ENCODE data around the gene ZNF334. TPM values are rescaled to one million over a fixed set of nuclear protein-coding genes. Genes with fewer than 3 reads are reported as not detected.
A peak's percentile ranks its signal among the peaks of the same experiment; 100 is the strongest.

Gene ZNF334
- total RNA-seq = under 0.01 and 1.3 TPM in 2 replicates

DNA sequence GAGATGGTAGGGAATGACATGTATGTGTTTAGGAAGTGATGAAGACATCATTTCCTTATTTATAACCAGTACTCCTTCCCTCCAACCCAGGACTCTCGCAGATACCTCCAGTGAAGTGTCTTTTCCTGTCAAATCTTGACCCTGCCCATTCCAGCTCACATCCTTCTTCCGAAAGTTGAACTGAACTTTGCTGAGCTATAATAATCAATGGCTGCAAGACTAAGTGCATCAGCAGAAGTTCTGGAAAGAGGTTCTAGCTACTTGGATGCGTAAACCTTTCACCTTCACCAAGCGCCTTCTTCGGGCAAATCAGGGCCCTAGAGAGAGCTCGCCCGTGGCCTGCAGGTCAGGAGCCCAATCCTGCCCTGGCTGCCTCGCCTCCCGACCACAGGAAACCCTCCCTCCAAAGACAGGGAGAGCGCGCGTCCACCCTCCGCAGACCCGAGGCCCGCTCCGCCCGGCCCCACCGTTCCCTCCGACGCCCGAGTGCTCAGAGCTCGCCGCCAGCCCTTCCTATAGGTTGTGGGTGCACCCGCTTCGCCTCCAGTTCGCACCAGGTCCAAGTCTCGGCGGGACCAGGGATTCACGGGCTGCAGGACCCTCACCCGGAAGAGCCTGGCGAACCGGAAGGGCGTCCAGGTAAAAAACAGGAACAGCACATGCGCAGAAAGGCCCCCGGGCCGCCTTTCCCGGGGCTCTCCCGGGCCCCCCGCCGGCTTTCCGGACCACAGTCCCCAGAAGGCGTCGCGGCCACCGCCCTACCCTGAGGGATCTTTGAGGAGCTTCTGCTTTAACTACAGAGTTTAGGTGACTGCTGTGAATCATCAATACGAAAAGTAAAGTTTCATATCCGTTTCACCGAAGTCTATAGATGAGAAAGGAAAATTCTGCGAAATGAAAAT lies at the start of gene ZNF334:
TSS of gene ZNF334 (minus strand) at position 617 of the 902 bp plus-strand sequence. CDS start 1,457 bp downstream, outside the sequence.
- DNase-seq (ENCODE audit: low read depth, low spot score) = no peak

- no peak for DNase-seq (ENCODE audit: low read depth, low spot score)
Observed at GRCh38 chr20:46562373-46563169, 49.2 kb upstream of the ZNF334 start.

- no peak for DNase-seq (ENCODE audit: low read depth, low spot score)
Observed at GRCh38 chr20:46562009-46562372, 48.6 kb upstream of the ZNF334 start.

DNA sequence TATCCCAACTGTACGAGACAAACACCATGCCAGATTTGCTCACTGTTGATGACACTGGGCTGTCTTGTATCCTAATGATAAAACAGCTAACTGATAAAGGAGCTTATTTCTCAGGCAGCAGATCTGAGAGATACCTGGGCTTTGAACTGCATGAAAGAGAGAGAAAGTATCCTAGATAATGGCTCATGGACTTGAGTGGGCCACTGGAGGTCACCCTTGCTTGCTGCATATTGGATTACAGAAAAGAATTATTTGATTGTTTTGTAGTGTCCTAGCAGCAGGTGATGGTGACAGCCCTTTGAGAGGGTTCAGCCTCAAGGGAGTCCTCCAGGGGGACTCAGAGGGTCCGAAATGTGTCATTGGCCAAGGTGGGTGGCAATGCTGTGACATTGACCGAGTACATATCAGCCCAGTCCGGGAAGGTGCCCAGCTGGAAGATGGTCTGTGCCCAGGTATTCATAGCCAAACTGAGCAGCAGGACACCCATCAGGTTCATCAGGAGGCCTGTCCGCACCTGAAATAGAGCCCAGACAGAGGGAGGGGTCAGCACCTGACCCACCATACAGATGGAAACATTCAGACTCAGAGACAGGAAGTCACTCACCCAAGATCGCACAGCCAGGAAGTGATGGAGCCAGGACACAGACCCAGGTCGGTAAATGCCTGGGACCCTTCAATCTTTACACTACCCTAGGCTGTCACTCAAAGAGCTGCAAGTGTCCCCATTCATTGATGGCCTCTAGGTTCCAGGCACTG lies 46.5 kb upstream of the ZNF334 start:
- no peak for DNase-seq (ENCODE audit: low read depth, low spot score)

- no peak for DNase-seq (ENCODE audit: low read depth, low spot score)
Observed at GRCh38 chr20:46559001-46559400, 45.6 kb upstream of the ZNF334 start.

DNA sequence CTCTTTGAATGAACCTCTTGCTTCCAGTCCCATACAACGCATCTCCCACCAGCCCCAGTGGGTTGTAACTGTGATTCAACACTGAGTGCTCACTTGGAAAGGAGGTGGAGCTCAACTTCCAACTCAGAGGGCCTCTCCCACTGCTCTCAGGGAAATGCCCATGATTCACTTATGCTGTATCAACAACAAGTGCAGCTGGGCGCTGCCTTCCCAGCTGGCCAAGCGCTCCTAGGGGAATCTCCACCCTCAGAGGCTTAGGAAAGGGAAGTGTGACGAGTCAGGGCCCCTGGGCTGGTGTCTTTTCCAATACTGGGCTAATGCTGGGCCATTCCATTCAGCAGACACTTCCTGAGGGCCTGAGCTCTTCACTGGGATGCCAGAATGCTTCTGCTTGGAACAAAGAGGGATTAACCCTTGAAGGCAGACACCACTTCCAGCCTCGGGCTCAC lies 45.2 kb upstream of the ZNF334 start:
- peak; percentile 91 for DNase-seq (ENCODE audit: low read depth, low spot score)

DNA sequence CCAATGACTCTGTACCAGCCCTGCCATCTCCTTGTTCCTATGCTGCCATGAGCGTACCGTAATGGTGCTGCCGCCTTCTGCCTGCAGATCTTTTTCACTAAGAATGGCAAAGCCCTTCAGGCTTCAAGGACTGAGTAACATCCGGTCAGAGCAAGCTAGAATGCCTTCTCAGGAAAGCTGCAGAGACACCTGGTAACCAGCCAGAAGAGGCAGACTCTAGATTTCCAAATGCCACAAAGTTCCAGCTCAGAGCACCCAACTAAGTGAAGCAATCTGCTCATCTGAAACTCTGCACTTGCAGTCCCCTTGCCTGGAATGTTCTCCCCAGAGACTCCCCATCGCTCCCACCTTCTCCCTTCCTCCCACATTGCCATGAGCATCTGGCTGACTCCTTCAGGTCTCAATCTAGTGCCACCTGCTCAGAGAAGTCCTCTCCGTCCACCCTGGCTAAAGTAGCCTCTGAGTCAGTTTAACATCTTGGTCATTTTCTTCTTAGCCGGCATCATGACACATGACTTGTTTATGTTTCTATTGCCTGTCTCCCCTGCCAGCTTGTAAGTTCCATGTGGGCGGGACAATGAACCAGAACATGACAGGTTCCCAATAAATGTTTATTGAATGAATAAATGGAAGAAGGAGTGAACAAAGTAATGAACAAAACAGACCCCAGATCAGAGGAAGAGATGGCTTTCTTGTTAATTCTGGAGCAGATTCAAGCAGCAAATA lies 44.0 kb upstream of the ZNF334 start:
- DNase-seq (ENCODE audit: low read depth, low spot score) = no peak

GRCh38 chr20:46555370-46555956 lies 42.1 kb upstream of the ZNF334 start:
- no peak for DNase-seq (ENCODE audit: low read depth, low spot score)

- DNase-seq (ENCODE audit: low read depth, low spot score) = no peak
Observed at GRCh38 chr20:46554828-46555227, 41.5 kb upstream of the ZNF334 start.

DNA sequence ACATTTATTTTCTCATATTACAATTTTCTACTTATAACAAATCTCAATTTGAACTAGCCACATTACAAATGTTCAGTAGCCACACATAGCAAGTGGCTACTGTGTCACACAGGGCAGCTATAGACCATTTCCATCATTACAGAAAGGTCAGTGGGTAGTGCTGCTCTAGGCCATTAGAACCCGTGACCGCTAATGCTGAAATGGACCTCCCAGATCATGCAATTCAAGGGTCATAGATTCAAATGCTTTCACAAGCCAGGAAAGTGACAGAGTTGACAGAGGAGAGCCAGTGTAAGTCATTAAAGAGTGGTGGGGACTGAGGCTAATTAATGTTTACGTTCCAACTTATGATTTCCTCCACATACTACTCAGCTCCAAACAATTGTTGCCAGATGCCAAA lies 40.6 kb upstream of the ZNF334 start:
- no peak for DNase-seq (ENCODE audit: low read depth, low spot score)

- DNase-seq (ENCODE audit: low read depth, low spot score) = no peak
Observed at GRCh38 chr20:46552460-46553420, 39.4 kb upstream of the ZNF334 start.

- DNase-seq (ENCODE audit: low read depth, low spot score) = no peak
Observed at GRCh38 chr20:46551522-46552381, 38.4 kb upstream of the ZNF334 start.

- DNase-seq (ENCODE audit: low read depth, low spot score) = no peak
Observed at GRCh38 chr20:46550461-46550860, 37.1 kb upstream of the ZNF334 start, which contains the start of gene OCSTAMP. Gene OCSTAMP (minus strand): TSS chr20:46550654. CDS start chr20:46550560, 94 bp downstream.

DNA sequence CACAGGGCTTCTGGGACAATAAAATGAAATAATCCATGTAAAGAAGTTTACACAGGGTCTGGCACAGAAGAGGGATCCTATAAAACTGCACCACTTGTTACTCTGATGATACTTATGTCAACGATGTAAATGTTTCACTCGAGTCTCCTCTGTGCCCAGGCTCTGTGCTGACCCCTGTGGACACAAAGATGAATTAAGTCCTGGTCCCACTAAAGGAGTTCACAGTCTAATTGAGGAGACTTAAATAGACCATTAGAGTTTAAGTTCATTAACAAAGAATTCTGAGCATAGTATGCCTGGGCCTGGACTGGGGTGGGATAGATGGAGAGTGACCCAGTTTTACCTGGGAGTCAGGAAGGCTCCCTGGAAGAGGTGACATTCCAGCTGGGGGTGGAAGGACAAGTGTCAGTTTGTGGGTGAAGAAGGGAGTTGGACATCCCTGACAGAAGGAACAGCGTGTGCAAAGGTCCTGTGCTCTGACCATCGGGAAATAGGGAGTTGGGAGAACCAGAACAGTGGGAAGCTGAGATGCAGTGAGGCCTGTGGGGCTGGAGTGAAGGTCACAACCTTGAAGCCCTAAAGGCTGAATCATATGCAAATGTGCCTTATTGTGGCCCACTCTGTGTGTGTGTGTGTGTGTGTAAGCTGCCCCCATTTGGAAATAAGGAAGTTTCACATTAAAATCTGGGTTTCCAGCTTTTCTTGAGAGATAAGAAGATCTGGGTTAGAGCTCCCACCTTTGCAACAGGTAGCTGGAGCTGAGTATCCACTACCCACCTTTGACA lies 36.0 kb upstream of the ZNF334 start:
- DNase-seq (ENCODE audit: low read depth, low spot score) = no peak

DNA sequence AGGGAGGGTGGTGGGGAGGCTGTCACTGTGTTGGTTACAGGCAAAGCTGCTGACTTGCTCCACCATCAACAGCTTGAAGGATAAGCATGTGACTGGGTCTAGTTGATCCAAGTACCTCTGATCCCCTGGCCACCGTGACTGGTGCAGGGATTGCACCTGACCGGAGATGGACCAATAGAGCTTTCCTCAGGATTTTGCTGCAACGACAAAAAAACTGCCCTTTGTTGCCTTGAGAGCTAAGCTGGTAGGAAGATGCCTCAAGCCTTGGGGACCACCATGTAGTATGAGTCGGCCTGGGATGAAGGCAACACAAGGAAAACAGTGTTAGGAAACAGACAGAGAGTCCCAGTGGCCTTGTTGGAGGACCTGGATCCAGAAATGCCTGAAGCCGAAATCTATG lies 35.3 kb upstream of the ZNF334 start:
- DNase-seq (ENCODE audit: low read depth, low spot score) = no peak

DNA sequence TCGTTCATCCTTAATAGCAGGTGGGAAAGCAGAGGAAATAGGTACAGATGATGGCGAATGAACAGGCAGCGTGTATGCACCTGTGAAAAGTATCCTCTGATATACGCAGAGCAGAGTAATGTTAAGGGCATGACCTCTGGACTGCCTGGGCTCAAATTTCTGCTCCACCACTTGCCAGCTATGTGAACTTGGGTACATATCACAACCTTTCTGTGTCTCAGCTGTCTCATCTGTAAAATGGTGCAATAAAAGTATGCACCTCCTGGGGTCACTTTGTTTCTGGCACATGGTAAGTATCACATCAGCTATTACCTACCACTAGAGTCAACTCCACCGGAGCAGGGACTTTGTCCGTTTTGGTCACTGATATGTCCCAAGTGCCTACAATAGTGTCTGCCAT lies 34.6 kb upstream of the ZNF334 start:
- DNase-seq (ENCODE audit: low read depth, low spot score) = no peak

DNA sequence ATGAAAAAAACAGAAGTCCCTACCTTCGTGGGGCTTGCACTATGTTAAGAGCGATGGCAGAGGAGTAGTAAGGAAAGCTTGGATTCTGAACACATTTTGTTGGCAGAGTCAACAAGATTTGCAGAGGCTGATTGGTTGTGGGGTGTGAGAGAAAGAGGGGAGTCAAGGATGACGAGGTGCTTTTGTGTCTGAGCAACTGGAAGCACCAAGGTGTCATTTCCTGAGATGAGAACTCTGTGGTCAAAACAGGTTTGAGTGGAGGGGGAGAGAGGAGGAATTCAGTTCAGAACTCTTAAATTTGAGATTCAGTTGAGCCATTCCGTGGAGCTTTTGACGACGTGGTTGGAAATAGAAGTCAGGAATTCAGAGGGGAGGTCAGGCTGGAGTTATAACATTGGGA lies 33.6 kb upstream of the ZNF334 start:
- DNase-seq (ENCODE audit: low read depth, low spot score) = no peak

DNA sequence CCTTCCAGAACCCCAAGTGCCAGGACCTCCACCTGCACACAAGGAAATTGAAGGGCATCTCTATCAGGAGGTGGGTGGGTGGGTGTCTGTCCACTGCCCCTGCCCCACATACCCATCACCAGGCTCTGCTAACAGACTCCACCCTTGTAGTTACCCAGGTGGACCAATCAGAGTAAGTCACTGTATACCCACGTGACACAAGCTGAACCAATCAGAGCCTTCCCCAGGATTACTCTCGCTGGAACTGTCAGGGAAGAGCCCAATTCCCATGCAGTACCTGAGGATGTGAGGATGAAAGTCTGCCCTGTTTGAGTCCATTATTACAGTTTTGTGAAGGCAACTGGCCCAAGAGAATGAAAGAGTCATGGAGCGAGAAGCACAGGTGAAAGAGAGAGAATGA lies 32.9 kb upstream of the ZNF334 start:
- no peak for DNase-seq (ENCODE audit: low read depth, low spot score)

Data from pulmonary artery endothelial cell (primary cell).